HG03175 (cell line): ENCODE measurements around the gene GK2.

Experiments
- ATAC-seq: cut with Tn5 transposase; IDR thresholded peaks from one replicate; pipeline ENCODE4 v1.9.1; 2021; ENCODE audit warnings: mild to moderate bottlenecking, moderate library complexity; ENCODE audit not compliant: unreplicated experiment

Gene GK2

GRCh38 chr4:79390890-79391289, 17.1 kb downstream of the GK2 start:
- ATAC-seq, result no peak

DNA sequence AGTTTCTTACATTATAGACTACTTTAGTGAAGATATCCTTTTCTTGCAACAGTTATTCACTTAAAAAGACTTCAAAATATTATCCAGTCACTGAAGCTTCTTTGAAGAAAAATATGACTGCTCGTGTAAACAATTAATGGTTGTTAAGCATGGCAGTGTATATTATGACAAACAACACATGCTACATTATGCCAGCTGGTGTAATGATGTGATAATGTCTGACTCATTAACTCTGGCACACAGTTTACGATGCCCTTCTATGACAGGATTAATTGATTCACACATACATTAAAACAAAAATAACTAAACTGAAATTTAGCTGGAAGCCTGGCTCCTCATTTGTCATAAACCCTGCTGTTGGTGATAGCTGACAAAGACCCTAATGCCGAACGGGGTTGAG, 22.4 kb downstream of the GK2 start:
- ATAC-seq, result no peak

DNA sequence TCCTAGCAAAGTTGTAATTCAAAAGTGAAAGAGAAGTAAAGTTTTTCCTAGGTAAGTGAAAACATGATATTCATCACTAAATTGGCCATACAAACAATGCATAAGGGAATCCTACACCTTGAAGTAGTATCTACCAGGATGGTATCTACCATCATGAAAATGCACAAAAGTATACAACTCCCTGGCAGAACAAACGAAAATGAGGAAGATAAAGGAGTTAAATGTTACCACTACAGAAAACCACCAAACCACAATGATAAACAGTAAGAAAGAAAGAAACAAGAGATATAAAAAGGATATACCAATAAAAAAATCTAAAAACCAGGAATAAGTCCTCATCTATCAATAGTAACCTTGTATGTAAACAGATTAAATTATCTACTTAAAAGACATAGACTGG, 26.9 kb downstream of the GK2 start:
- ATAC-seq, result no peak

- no peak for ATAC-seq
Observed at GRCh38 chr4:79370026-79370425, 38.0 kb downstream of the GK2 start.

DNA sequence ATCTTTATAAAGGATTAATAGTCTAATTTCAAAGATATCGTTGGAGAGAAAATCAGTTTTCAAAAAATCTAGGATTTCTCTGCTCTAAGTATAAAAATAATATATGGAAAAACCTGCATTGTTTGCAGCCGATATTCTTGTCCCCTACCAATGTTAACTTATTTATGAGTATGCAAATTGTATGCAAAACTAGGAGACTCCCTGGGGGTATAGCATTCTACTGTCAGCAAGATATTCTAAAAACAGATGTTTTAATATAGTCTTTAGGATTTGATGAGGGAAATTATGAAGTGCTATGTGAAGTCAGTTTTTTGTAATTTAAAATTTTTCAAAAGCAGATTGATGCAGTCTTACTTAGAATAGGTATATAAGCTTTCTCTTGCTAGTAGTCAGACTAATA, 40.9 kb downstream of the GK2 start:
- ATAC-seq, result no peak

DNA sequence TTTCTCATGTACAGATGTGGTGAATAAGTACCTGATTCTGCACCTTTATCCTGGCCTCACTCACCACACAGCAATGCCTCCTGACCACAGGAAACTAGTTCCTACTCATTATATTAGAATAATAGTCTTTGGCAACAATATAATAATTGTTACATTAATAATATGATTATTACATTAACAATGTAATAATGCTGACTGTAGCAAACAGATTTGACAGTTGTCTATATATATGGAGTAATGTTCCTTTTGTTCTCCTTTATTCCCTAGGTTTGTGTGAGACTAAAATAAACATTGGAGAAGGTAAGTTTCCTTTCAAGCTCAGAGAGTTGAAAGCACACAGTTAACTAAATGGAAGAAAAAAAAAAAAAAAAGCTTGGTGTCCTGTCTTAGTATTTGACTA, 41.6 kb downstream of the GK2 start:
- ATAC-seq, result no peak

- no peak for ATAC-seq
Observed at GRCh38 chr4:79364061-79364460, 44.0 kb downstream of the GK2 start.

DNA sequence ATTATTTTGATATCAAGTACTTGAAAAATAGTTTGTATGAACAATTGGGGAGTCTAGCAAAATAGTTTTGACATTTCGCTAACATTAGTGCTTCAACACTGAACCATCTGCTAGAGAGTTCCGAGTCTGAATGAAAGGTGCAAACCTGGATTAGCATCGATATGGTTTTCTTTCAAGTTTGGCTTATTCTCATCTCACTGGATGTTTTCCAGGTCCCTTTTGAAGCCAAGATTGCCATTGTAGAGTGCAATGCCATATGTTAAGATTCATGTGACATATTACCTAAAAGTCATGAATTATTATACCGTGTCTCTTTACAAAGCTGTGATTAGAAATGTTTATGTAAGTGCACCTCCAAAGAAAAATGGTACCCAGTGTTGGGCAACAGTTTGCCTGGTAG, 45.4 kb downstream of the GK2 start:
- ATAC-seq, result no peak

- ATAC-seq, result no peak
Observed at GRCh38 chr4:79360006-79360405, 48.0 kb downstream of the GK2 start.

- no peak for ATAC-seq
Observed at GRCh38 chr4:79358438-79358837, 49.6 kb downstream of the GK2 start.

DNA sequence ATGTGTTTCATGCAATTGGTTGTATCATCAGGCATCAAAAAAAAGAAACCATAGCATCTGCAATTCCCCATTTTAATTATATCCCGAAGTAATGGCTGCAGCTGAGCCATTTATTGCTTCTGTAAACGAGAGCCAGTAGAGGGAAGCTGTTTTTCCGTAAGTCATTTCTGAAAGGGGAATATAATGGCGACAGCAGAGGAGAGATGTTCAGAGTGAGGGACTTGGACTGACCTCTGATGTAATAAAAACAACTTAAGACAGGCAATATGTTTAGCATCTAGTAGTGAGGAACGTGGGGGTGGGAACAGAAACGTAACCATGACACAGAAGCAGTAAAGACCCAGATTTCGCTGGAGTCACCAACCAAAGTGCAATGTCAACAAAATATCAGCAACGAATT, 50.7 kb downstream of the GK2 start:
- no peak for ATAC-seq
